H54 (cell line): ENCODE results near the gene PLCB2.

Experiments used
- DNase-seq: peaks from one replicate; pipeline ENCODE4 v3.0.0; 2011; ENCODE audit warnings: low spot score, mixed read lengths; ENCODE audit not compliant: insufficient read length
- FAIRE-seq: peaks from 3 replicates; lab custom pipeline; 2011; peaks lifted over from hg19 to GRCh38; lab: Jason Lieb, UNC
- POLR2A ChIP-seq: IDR thresholded peaks from 2 replicates; pipeline ENCODE4 v1.6.1; 2011; ENCODE audit warnings: low read depth, mild to moderate bottlenecking, low read length

Gene PLCB2

GRCh38 chr15:40336744-40337122, 29.0 kb upstream of the PLCB2 start:
- no peak for FAIRE-seq
- no peak for TF ChIP-seq POLR2A
- DNase-seq, result no peak

- no peak for TF ChIP-seq POLR2A
- DNase-seq (no peak), FAIRE-seq (no peak)
Measured at GRCh38 chr15:40335938-40336743, 28.4 kb upstream of the PLCB2 start.

- no peak for TF ChIP-seq POLR2A
- no peak for FAIRE-seq
- DNase-seq, result no peak
Measured at GRCh38 chr15:40334941-40335795, 27.4 kb upstream of the PLCB2 start.

GRCh38 chr15:40334541-40334940, 26.8 kb upstream of the PLCB2 start:
- DNase-seq (no peak), FAIRE-seq (no peak)
- no peak for TF ChIP-seq POLR2A

GRCh38 chr15:40333922-40334492, 26.3 kb upstream of the PLCB2 start:
- TF ChIP-seq POLR2A, result no peak
- no peak for FAIRE-seq

GRCh38 chr15:40332113-40332781, 24.5 kb upstream of the PLCB2 start:
- DNase-seq (no peak), FAIRE-seq (no peak)
- no peak for TF ChIP-seq POLR2A

More at GRCh38 chr15:40333922-40334492, 26.3 kb upstream of the PLCB2 start:
- no peak for DNase-seq

- TF ChIP-seq POLR2A, result no peak
- DNase-seq, result no peak
- FAIRE-seq, result no peak
Measured at GRCh38 chr15:40331637-40332036, 23.9 kb upstream of the PLCB2 start.

GRCh38 chr15:40331026-40331425, 23.3 kb upstream of the PLCB2 start:
- no peak for TF ChIP-seq POLR2A
- DNase-seq (no peak), FAIRE-seq (no peak)

GRCh38 chr15:40330368-40330836, 22.7 kb upstream of the PLCB2 start:
- FAIRE-seq (no peak), DNase-seq (no peak)
- TF ChIP-seq POLR2A, result no peak

GRCh38 chr15:40329804-40330203, 22.1 kb upstream of the PLCB2 start:
- FAIRE-seq, result no peak
- no peak for TF ChIP-seq POLR2A
- no peak for DNase-seq

- TF ChIP-seq POLR2A, result no peak
- FAIRE-seq (no peak), DNase-seq (no peak)
Measured at GRCh38 chr15:40328751-40329150, 21.0 kb upstream of the PLCB2 start.

- FAIRE-seq, result no peak
- no peak for TF ChIP-seq POLR2A
- no peak for DNase-seq
Measured at GRCh38 chr15:40328176-40328575, 20.4 kb upstream of the PLCB2 start.

- DNase-seq, result no peak
- no peak for FAIRE-seq
- TF ChIP-seq POLR2A, result no peak
Measured at GRCh38 chr15:40327457-40327856, 19.7 kb upstream of the PLCB2 start.
